Esophagus muscularis mucosa (tissue), 3 donors: ENCODE data around the gene SLC4A4.

ENCODE experiments used
- CTCF ChIP-seq, 3 experiments: fragments of 200-600 bp in 2 of 3; fragments of 450-650 bp in 1 of 3; sonication (generic) in 2 of 3; IDR thresholded peaks; one replicate each; pipeline ENCODE4 v1.5.1; 2017 to 2019; ENCODE audit warnings: antibody characterized with exemption in 3 of 3, mild to moderate bottlenecking in 2 of 3, moderate library complexity in 1 of 3
- POLR2A ChIP-seq: fragments of 450-650 bp; IDR thresholded peaks from one replicate; pipeline ENCODE4 v1.6.1; 2017; ENCODE audit warnings: antibody characterized with exemption, moderate library complexity, mild to moderate bottlenecking, low read depth

GRCh38 chr4:71550220-71551165 lies 211.7 kb downstream of the SLC4A4 start:
- TF ChIP-seq POLR2A (no peak), CTCF (IDR thresholded peaks at IDR 0.05) (no peak)
